HEK293 (cell line): ENCODE measurements around the gene HOXA3.

Source experiments
- HOXC10 ChIP-seq: sonication (generic); formaldehyde crosslinking; IDR thresholded peaks from 2 replicates; pipeline ENCODE4 v1.8.1; 2023; ENCODE audit warnings: mild to moderate bottlenecking, missing genetic modification reagents
- KLF9 ChIP-seq: fragments of 450-650 bp; formaldehyde crosslinking; IDR thresholded peaks from 2 replicates; pipeline ENCODE4 v1.5.1; 2016; ENCODE audit warnings: missing biosample characterization, missing genetic modification characterization, low read depth
- REST ChIP-seq: fragments of 450-650 bp; formaldehyde crosslinking; IDR thresholded peaks from 2 replicates; pipeline ENCODE4 v1.5.1; 2016; ENCODE audit warnings: missing biosample characterization, missing genetic modification characterization
- ZNF354C ChIP-seq: fragments of 450-650 bp; formaldehyde crosslinking; IDR thresholded peaks from 2 replicates; pipeline ENCODE4 v1.5.1; 2016; ENCODE audit warnings: missing biosample characterization, missing genetic modification characterization, low read depth, borderline replicate concordance
- TF ChIP-seq, protein P1 (sequence below): fragments of 450-650 bp; formaldehyde crosslinking; IDR thresholded peaks from 2 replicates; pipeline ENCODE4 v1.5.1; 2016; ENCODE audit warnings: missing biosample characterization, missing genetic modification characterization

- no peak for TF ChIP-seq KLF9 (tag by site-specific recombination)
- TF ChIP-seq, protein P1, sequence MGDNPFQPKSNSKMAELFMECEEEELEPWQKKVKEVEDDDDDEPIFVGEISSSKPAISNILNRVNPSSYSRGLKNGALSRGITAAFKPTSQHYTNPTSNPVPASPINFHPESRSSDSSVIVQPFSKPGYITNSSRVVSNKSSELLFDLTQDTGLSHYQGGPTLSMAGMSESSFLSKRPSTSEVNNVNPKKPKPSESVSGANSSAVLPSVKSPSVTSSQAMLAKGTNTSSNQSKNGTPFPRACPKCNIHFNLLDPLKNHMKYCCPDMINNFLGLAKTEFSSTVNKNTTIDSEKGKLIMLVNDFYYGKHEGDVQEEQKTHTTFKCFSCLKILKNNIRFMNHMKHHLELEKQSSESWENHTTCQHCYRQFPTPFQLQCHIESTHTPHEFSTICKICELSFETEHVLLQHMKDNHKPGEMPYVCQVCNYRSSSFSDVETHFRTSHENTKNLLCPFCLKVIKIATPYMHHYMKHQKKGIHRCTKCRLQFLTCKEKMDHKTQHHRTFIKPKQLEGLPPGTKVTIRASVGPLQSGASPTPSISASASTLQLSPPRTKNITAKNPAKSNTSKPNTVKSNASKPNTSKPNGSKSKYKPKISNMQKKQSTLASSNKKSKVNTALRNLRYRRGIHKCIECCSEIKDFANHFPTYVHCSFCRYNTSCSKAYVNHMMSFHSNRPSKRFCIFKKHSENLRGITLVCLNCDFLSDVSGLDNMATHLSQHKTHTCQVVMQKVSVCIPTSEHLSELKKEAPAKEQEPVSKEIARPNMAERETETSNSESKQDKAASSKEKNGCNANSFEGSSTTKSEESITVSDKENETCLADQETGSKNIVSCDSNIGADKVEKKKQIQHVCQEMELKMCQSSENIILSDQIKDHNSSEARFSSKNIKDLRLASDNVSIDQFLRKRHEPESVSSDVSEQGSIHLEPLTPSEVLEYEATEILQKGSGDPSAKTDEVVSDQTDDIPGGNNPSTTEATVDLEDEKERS (tag by site-specific recombination) = no peak
- TF ChIP-seq REST (tag by site-specific recombination) = no peak
- TF ChIP-seq HOXC10 (CRISPR knock-in tag) = no peak
- TF ChIP-seq ZNF354C (tag by site-specific recombination) = no peak
Observed at GRCh38 chr7:27102581-27103442, 49.6 kb downstream of the HOXA3 start, which contains the start of gene HOXA2.
